K562 (cell line): ENCODE results near the gene CD79A. TPM values are rescaled to one million over a fixed set of nuclear protein-coding genes. Genes with fewer than 3 reads are reported as not detected.

Experiments used
- CHD4 ChIP-seq: fragments of 200-600 bp; sonication (generic); IDR thresholded peaks from 3 replicates; pipeline ENCODE4 v1.6.1; 2012; ENCODE audit warnings: low read depth, mild to moderate bottlenecking, mixed read lengths, low read length, inconsistent platforms; ENCODE audit not compliant: insufficient read depth, insufficient replicate concordance, poor library complexity, severe bottlenecking
- ETV5 ChIP-seq: sonication (generic); formaldehyde crosslinking; IDR thresholded peaks from 2 replicates; pipeline ENCODE4 v1.4.0; 2020; ENCODE audit warnings: low read depth, mild to moderate bottlenecking, missing genetic modification reagents
- FOSL1 ChIP-seq: fragments of 200-800 bp; sonication (Bioruptor generic); conservative IDR thresholded peaks from 2 replicates; pipeline ENCODE4 v1.6.1; 2016; ENCODE audit warnings: missing genetic modification characterization, missing compliant biosample characterization
- GATAD2A ChIP-seq: fragments of 450-650 bp; IDR thresholded peaks from 2 replicates; pipeline ENCODE4 v1.6.1; 2017
- HOXB6 ChIP-seq: fragments of 250-450 bp; sonication (Bioruptor Pico); IDR thresholded peaks from 2 replicates; pipeline ENCODE4 v1.5.1; 2022; ENCODE audit warnings: mild to moderate bottlenecking, borderline replicate concordance
- MTA1 ChIP-seq: fragments of 450-650 bp; IDR thresholded peaks from 2 replicates; pipeline ENCODE4 v1.6.1; 2017; ENCODE audit warnings: borderline replicate concordance
- NCOA1 ChIP-seq: fragments of 450-650 bp; IDR thresholded peaks from 2 replicates; pipeline ENCODE4 v1.6.1; 2016; ENCODE audit warnings: low read depth
- PHB ChIP-seq: fragments of 250-450 bp; sonication (Bioruptor Pico); IDR thresholded peaks from 2 replicates; pipeline ENCODE4 v1.5.0; 2021
- SP2 ChIP-seq: IDR thresholded peaks from 2 replicates; pipeline ENCODE4 v1.6.1; 2011; ENCODE audit warnings: mild to moderate bottlenecking, low read depth, low read length, moderate library complexity; ENCODE audit not compliant: poor library complexity, severe bottlenecking; ENCODE audit errors: extremely low read depth
- THRB ChIP-seq: fragments of 450-650 bp; formaldehyde crosslinking; conservative IDR thresholded peaks from 2 replicates; pipeline ENCODE4 v1.4.0; 2022; ENCODE audit warnings: mild to moderate bottlenecking, missing genetic modification characterization
- ZBTB8A ChIP-seq: fragments of 450-650 bp; IDR thresholded peaks from 2 replicates; pipeline ENCODE4 v1.6.1; 2018; ENCODE audit warnings: mild to moderate bottlenecking, moderate library complexity; ENCODE audit not compliant: partially characterized antibody
- ZHX1 ChIP-seq: fragments of 150-350 bp; conservative IDR thresholded peaks from 2 replicates; pipeline ENCODE4 v1.6.1; 2014; ENCODE audit warnings: low read length
- ZNF184 ChIP-seq: sonication (generic); formaldehyde crosslinking; IDR thresholded peaks from 2 replicates; pipeline ENCODE4 v1.5.0; 2020; ENCODE audit warnings: missing genetic modification reagents
- ZNF224 ChIP-seq: sonication (generic); formaldehyde crosslinking; IDR thresholded peaks from 2 replicates; pipeline ENCODE4 v1.8.0; 2022; ENCODE audit warnings: mild to moderate bottlenecking, missing genetic modification reagents
- polyA plus RNA-seq, 8 experiments: library from polyadenylated mRNA; depleted of rRNA in 4 of 8; stranded (reverse) in 5 of 8; unstranded in 3 of 8; fragments of >200 nt; fragmentation: Nextera tagmentation in 2 of 8; fragmentation: Illumina TruSeq in 1 of 8; extraction: Ambion mirVana in 2 of 8; extraction: Trizol in 1 of 8; gene quantifications; 2 replicates each; pipeline versions ENCODE4 v1.2.1 to v1.2.3, GENCODE V29; 2011 to 2014; ENCODE audit warnings: inconsistent platforms in 1 of 8, missing spikeins in 1 of 8
- total RNA-seq, 7 experiments: library from RNA; depleted of rRNA in 6 of 7; stranded (reverse); fragments of >200 nt in 6 of 7; fragmentation: Illumina TruSeq in 2 of 7; extraction: Trizol in 2 of 7; gene quantifications; 2 replicates each; pipeline versions ENCODE4 v1.2.1 to v1.2.3, GENCODE V29; 2011 to 2021; ENCODE audit warnings: low replicate concordance in 1 of 7
- TF ChIP-seq, protein P1 (sequence below): fragments of 250-450 bp; sonication (Bioruptor Pico); IDR thresholded peaks from 2 replicates; pipeline ENCODE4 v1.8.0; 2021; ENCODE audit warnings: mild to moderate bottlenecking, moderate library complexity
- TF ChIP-seq, protein P2 (sequence below), 2 experiments: fragments of 450-650 bp; IDR thresholded peaks; 2 replicates each; pipeline ENCODE4 v1.6.1; 2018; ENCODE audit warnings: mild to moderate bottlenecking in 2 of 2, low read depth in 1 of 2; ENCODE audit not compliant: partially characterized antibody in 2 of 2

CD79A gene
- total and polyA plus RNA-seq, 9 of the 15 experiments (the other 6 are each of a cell fraction or from before 2014, with no cell fraction given): 0.04 to 0.72 (median 0.17) TPM; not detected in 3

- TF ChIP-seq ZHX1 (no peak), ZBTB8A (no peak), PHB (no peak), THRB (CRISPR knock-in tag) (0 out of 2 replicates have a peak, but pooled peaks have one; percentile 39), ETV5 (CRISPR knock-in tag) (no peak), ZNF184 (CRISPR knock-in tag) (no peak), NCOA1 (peak; percentile 64; the same call in 1 of the 2 replicates), MTA1 (peak; percentile 88), CHD4 (no peak), FOSL1 (tag) (no peak), HOXB6 (CRISPR knock-in tag) (no peak), ZNF224 (peak; percentile 63; the same call in 1 of the 2 replicates), SP2 (no peak), GATAD2A (peak; percentile 62)
- TF ChIP-seq, protein P1, sequence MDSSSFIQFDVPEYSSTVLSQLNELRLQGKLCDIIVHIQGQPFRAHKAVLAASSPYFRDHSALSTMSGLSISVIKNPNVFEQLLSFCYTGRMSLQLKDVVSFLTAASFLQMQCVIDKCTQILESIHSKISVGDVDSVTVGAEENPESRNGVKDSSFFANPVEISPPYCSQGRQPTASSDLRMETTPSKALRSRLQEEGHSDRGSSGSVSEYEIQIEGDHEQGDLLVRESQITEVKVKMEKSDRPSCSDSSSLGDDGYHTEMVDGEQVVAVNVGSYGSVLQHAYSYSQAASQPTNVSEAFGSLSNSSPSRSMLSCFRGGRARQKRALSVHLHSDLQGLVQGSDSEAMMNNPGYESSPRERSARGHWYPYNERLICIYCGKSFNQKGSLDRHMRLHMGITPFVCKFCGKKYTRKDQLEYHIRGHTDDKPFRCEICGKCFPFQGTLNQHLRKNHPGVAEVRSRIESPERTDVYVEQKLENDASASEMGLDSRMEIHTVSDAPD (CRISPR knock-in tag): no peak
- TF ChIP-seq, protein P2, sequence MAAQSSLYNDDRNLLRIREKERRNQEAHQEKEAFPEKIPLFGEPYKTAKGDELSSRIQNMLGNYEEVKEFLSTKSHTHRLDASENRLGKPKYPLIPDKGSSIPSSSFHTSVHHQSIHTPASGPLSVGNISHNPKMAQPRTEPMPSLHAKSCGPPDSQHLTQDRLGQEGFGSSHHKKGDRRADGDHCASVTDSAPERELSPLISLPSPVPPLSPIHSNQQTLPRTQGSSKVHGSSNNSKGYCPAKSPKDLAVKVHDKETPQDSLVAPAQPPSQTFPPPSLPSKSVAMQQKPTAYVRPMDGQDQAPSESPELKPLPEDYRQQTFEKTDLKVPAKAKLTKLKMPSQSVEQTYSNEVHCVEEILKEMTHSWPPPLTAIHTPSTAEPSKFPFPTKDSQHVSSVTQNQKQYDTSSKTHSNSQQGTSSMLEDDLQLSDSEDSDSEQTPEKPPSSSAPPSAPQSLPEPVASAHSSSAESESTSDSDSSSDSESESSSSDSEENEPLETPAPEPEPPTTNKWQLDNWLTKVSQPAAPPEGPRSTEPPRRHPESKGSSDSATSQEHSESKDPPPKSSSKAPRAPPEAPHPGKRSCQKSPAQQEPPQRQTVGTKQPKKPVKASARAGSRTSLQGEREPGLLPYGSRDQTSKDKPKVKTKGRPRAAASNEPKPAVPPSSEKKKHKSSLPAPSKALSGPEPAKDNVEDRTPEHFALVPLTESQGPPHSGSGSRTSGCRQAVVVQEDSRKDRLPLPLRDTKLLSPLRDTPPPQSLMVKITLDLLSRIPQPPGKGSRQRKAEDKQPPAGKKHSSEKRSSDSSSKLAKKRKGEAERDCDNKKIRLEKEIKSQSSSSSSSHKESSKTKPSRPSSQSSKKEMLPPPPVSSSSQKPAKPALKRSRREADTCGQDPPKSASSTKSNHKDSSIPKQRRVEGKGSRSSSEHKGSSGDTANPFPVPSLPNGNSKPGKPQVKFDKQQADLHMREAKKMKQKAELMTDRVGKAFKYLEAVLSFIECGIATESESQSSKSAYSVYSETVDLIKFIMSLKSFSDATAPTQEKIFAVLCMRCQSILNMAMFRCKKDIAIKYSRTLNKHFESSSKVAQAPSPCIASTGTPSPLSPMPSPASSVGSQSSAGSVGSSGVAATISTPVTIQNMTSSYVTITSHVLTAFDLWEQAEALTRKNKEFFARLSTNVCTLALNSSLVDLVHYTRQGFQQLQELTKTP (IDR thresholded peaks at IDR 0.05; ENCODE audit: low read depth in 1 of 2, partially characterized antibody in 2 of 2): peak; percentile 61 to 87
Measured at GRCh38 chr19:41928754-41929535, 51.9 kb downstream of the CD79A start (continued).
